ENCODE measurements around the gene C1R.

Gene C1R

DNA sequence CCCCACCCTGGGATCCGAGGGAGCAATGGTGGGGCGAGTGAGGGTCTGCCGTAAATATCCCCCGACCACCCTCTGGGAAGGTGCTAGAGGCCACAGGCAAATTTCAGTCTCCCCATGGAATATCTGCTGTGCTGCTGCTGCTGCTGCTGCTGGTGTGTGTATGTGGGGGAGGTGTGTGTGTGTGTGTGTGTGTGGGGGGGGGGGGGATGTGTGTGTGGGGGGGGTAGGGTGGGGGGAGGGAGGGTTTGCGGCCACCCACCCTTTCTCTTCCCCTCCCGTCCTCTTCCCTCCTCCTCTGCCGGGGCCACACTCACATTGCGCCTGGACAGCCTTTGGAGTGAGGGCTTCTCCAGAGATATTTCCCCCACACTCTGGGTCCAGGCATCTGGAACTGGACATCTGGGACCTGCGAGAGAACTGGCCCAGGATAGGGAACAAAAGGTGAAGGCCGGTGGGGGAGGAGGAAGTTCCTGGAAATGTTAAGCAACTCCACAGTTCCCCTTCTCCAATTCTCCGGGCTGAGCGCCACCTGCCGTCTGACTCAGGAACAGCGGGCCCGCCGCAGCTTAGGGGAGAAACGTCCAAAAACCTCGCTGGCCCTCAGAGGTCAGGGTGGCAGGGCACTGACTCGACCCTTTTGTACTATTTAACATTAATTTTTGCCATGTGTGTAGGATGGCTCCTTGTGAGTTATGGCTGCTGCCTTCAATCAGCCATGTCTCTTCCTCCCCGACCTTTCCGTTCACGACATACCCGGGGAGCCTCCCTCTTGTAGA, 16.7 kb upstream of the C1R start, which contains the start of gene C1RL:
C1RL (minus strand) TSS at position 419 of the 776 bp plus-strand sequence; CDS start at position 385, 34 bp downstream.
- TF ChIP-seq, protein P1, sequence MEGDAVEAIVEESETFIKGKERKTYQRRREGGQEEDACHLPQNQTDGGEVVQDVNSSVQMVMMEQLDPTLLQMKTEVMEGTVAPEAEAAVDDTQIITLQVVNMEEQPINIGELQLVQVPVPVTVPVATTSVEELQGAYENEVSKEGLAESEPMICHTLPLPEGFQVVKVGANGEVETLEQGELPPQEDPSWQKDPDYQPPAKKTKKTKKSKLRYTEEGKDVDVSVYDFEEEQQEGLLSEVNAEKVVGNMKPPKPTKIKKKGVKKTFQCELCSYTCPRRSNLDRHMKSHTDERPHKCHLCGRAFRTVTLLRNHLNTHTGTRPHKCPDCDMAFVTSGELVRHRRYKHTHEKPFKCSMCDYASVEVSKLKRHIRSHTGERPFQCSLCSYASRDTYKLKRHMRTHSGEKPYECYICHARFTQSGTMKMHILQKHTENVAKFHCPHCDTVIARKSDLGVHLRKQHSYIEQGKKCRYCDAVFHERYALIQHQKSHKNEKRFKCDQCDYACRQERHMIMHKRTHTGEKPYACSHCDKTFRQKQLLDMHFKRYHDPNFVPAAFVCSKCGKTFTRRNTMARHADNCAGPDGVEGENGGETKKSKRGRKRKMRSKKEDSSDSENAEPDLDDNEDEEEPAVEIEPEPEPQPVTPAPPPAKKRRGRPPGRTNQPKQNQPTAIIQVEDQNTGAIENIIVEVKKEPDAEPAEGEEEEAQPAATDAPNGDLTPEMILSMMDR (IDR thresholded peaks at IDR 0.05), result peak; percentile 98

DNA sequence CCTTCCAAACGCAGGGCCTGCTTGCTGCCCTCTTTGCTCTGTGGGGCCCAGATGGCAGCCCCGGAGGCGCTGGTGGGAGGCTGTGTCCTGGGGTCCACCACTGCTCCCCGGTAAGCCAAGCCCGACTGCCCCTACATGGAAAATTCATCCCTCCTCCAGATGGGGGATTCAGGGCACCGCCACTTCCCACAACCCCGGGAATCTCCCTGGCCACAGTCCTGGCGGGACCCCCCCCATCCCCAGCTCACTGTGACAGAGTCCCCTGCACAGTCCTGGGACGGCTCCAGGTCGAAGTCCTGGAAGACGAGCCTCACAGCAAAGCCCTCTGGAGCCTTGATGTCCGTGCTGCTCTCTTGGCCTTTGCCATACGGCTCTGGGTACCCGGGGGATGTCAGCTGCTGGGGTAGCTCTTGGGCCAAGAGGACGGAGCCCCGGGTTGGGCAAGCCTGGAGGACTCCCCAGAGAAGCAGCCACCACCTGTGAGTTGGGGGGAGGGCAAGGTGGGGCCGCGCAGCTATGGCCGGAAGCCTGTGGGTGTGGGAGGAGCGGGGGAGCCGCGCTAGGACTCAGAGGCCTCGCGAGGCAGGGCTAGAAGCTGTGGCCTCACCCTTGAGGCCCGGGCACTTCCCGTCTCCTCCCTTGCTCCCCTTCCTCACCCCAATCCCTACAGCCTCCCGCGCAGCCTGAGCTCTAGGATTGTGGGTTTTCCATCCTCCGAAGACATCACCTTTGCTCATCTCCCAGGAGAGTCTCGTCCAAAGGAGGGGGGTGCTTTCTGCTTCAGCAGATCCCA, 16.0 kb upstream of the C1R start:
- TF ChIP-seq, protein P1 (IDR thresholded peaks at IDR 0.05), result no peak

DNA sequence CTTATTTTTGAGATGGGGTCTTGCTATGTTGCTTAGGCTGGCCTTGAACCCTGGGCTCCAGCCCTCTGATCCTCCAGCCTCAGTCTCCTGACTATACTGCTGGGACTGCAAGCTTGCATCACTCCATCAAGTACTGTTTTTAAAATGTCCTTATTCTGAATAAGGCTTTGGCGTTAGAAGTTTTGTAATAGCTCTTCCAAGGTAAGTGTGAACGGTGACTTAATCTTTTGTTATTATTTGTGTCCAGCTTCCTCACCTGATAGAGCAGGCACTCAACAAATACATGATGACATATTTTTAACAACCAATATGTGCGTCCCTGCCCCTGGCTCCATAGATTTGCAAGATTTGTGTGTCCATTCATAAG, 15.4 kb upstream of the C1R start:
- TF ChIP-seq, protein P1 (IDR thresholded peaks at IDR 0.05), result no peak

DNA sequence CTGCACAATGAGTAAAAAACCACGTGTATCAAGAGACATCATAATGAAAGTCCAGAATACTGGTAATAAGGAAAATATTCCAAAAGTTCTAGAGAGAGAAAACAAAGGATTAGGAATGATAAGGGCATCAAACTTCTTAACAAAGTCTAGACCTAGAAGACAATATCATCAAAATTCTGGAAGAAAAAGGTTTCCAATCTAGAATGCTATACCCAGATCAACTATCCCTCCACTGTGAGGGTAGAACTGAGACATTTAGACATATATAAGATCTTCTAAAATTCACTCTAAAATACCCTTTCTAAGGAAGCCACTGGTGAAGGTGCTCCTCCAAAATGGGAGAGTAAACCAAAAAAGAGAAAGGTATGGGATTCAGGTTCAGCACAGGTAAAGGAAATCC, 13.8 kb upstream of the C1R start:
- TF ChIP-seq, protein P1 (IDR thresholded peaks at IDR 0.05), result no peak

DNA sequence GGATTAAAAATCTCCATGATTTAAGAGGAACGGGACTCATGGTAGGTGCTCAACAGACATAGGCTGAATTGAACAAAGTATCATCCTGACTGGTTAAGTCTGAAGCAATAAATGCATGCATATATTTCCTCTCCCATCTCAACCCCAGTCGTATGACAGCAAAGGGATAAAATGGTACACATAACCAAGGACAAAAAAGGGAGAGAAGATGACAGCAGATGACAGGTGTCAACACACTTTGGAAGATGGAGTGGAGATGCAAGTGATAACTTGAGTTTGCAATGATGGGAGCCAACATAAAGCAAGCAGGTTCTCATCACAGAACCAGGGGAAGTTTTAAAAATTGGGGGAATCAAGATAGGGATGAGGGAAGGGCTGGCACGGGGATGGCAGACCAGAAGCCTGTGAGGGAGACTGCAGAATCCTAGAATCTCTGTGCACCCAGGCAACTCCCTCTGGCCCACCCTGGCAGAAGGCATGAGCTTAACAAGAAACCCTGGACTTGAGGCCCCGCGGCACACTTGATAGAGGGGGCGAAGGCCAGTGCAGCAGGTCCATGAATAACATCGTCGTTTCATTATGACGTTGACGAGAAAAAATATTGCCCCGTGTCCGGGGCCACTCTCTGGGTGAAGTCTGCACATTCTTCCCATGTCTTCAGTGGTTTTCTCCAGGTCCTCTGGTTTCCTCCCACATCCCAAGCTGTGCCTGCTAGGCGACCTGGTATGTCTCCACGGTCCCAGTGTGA, 11.8 kb upstream of the C1R start:
- TF ChIP-seq, protein P1 (IDR thresholded peaks at IDR 0.05), result no peak

DNA sequence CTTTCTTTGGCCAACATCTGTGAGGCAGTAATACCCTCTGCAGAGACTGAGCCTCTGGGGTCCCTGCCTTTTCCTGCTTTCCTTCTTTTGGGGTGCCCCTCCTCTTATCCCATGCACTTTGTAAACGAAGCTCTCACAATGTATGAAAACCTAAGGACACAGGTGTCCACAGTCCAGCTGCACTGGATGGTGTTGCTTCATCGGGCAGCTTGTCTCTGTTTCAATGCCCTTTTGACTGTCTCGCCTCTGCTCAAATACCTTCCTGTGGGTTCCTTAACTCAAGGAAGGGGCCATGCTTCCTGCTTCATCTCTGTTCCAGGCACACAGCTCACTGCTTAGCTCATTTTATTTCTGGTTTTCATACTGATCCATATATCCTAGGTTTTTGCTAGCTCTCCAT, 10.3 kb upstream of the C1R start:
- TF ChIP-seq, protein P1 (IDR thresholded peaks at IDR 0.05), result no peak

DNA sequence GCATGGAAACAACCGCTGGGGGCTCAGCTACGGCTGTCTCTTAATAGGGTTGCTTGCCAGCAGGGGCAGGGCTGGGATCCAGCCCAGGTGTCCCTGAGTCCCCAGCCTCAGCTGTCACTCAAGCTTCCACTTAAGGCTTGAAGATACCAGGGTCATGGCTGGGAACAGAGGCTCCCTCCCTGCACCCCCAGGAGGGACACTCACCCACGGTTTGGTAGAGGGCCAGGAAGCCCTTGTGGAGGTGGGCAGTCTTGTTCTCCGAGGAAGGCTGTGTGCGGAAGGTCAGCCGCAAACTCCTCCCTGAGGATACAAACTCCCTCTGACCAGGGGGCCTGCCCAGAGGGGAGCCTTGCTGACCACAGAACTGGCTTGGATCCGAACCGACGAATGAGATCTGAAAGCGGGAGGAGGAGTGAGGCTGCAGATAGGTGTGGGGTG, 9.5 kb upstream of the C1R start:
- TF ChIP-seq, protein P1 (IDR thresholded peaks at IDR 0.05), result no peak

All from LNCAP (cell line).